Heart left ventricle (tissue), 13 donors: Measurements from ENCODE around the gene MAP3K20.

Experiments
- CTCF ChIP-seq, 12 donors: fragments of 200-600 bp; sonication (generic) in 4 of 12; IDR thresholded peaks; one replicate each; pipeline versions ENCODE4 v1.5.0 to v1.8.0; 2018 to 2022; ENCODE audit warnings: antibody characterized with exemption in 12 of 12, mild to moderate bottlenecking in 5 of 12
- POLR2A ChIP-seq, 2 donors: fragments of 450-650 bp; IDR thresholded peaks; one replicate each; pipeline ENCODE4 v1.6.1; 2017; ENCODE audit warnings: antibody characterized with exemption in 2 of 2, mild to moderate bottlenecking in 2 of 2, moderate library complexity in 2 of 2
- donor health status: ischemic (EF 13 %, LVEDD 7.1; RV severe dilation, severe dysfunction).
- donor health status: DM: no; HTN: yes; CAD: no.
- donor health status: DM: no; HTN: no; CAD: no.
- donor health status: ischemic (EF 25% LVEDD 6.9; RV normal size, moderate dysfunction).
- donor health status: ischemic (EF 25% LVEDD 5.7; RV mildly dilated, moderate dysfunction).
- donor health status: ischemic (EF 35%, LVEDD 5.7; RV mildly dilated, moderate dysfunction).
- donor health status: nonischemic (EF 11% LVEDD 7.7; RV severe dilation, severe dysfunction).
- donor health status: DM: yes; HTN: yes; CAD: no.
- donor health status: PGD.
- donor health status: ischemic (EF 29% LVEDD 5.4; RV normal size, mild dysfunction).
- donor health status: nonischemic (EF 23%, LVEDD 6.1; RV moderate dilation, normal function).

GRCh38 chr2:173148520-173148919 lies 72.9 kb downstream of the MAP3K20 start:
- TF ChIP-seq CTCF (IDR thresholded peaks at IDR 0.05) (no peak), POLR2A (IDR thresholded peaks at IDR 0.05) (no peak)
